GM12875 (cell line): ENCODE data around the gene CMBL.

Source experiments
- H3K4me3 ChIP-seq: one replicate; pipeline ENCODE4 v1.5.1; 2011; ENCODE audit warnings: low read depth, low read length, control low read depth
- CTCF ChIP-seq: IDR thresholded peaks from 2 replicates; pipeline ENCODE4 v1.5.1; 2011; ENCODE audit warnings: low read depth, mild to moderate bottlenecking, control low read depth, inconsistent platforms, low read length, moderate library complexity, borderline replicate concordance; ENCODE audit not compliant: insufficient read depth

The CMBL gene

DNA sequence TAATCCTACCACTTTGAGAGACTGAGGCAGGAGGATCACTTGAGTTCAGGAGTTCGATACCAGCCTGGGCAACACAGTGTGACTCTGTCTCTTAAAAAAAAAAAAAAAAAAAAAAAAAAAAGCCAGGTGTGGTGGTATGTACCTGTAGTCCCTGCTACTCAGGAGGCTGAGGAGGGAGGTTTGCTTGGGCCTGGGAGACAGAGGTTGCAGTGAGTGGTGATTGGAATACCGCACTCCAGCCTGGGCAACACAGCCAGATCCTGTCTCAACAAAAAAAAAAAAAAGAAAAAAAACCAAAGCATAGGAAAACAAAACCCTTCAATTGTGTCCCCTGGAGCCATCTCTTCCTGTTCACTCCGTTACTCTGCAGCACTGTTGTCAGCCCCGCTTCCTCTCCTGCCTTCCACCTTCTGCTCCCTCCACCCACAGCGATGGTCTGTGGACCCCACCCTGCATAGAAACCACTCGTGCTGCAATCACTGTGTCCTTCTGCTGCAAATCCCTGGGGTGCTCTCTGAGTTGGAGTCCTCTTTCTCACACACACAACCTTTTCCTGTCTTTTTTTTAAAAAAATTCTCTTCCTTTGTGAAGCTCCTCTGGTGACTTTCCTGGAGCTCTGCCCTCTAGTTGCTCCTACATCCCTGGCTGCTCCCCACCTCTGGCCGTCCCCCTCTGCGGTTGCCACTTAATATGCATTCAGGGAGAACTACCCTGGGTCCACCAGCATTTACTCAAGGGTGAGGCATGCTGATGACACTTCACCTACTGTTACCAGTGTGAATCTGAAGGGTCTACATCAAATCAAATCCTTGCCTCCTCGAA is 35.4 kb downstream of the CMBL start:
- H3K4me3 ChIP-seq: no peak overlapping the region
- TF ChIP-seq CTCF: no peak

GRCh38 chr5:10268100-10268499 is 39.6 kb downstream of the CMBL start:
- H3K4me3 ChIP-seq: no peak overlapping the region
- TF ChIP-seq CTCF: no peak

GRCh38 chr5:10266839-10267238 is 40.9 kb downstream of the CMBL start:
- no peak for TF ChIP-seq CTCF
- H3K4me3 ChIP-seq: no peak overlapping the region

DNA sequence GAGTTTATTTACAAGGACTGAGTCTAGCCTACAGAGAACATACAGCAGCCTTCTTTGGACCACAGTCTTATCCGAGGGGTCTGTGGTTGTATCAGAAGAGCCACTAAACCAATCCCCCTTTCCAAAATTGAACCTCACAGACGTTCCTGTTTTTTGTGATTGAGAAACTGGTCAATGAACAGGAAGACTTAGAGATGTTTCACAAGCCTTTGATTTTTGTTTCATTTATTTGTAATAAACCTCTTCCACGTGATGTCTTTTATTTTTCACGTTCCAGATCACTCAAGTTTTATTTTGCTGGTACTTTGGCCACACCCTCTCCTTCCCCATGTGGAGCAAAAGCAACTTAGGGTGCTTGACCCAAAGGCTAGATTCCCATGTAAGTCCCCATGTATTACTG is 41.6 kb downstream of the CMBL start:
- H3K4me3 ChIP-seq: no peak overlapping the region
- no peak for TF ChIP-seq CTCF

DNA sequence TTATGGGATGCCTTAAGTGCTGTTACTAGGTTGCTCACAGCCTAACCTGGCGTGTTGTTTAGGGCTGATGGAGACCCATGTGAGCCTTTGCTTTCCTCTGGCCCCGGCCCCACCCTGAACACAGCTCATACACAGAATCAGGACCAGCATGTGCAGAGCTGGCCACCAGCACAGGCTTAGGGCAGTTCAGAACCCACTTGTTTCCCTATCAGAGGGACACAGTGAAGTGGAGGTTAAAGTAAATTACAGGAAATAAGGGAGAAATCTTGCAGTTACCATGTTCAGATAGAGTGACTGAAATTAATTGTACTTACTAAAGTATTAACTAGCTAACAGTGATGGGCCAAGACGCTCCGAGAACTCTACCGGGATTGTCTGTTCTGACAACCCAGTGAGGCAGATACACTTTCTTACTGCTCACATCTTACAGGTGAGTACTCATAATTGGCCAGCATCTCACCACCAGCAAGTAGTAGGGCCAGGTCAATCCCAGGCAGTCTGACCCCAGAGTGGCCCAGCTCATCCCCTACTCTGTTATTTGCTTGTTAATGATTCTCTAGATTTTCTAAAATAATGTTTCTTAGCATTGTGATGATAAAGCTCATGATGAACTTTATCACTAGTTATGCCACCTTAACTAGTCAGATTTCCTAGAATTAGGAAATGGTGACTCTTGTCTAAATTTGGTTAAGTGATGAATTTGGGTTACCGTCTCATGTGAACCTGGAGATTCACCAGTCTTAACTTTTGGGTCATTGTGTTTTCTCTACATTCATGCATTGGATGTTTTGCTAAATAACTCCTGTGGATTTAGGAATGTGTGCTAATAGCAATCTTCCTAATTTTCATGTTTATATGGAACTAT is 42.2 kb downstream of the CMBL start:
- no peak overlapping the region for H3K4me3 ChIP-seq
- no peak for TF ChIP-seq CTCF

DNA sequence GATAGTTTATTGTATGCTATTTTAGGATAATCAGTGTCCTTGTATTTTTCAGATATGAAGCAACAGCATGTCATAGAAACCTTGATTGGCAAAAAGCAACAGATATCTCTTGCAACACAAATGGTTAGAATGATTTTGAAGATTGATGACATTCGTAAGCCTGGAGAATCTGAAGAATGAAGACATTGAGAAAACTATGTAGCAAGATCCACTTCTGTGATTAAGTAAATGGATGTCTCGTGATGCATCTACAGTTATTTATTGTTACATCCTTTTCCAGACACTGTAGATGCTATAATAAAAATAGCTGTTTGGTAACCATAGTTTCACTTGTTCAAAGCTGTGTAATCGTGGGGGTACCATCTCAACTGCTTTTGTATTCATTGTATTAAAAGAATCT is 43.1 kb downstream of the CMBL start:
- H3K4me3 ChIP-seq: no peak overlapping the region
- TF ChIP-seq CTCF: no peak
